ENCODE results near the gene SPINT4. TPM values are rescaled to one million over a fixed set of nuclear protein-coding genes. Genes with fewer than 3 reads are reported as not detected.

SPINT4 gene
- total and polyA plus RNA-seq, 2 donors, result not detected

GRCh38 chr20:45774945-45775344 lies 52.8 kb downstream of the SPINT4 start:
- H3K4me1 ChIP-seq (ENCODE audit: insufficient read depth), result peaks cover 2% of the 10 kb centered on the region

GRCh38 chr20:45775411-45775810 lies 53.3 kb downstream of the SPINT4 start:
- Histone ChIP-seq H3K4me1 (ENCODE audit: insufficient read depth) (peaks cover 2% of the 10 kb centered on the region), H3K36me3 (ENCODE audit: insufficient read depth) (no peaks in the 10 kb centered on the region), H3K4me3 (ENCODE audit: low read depth, low read length) (no peak overlapping the region), H3K27ac (ENCODE audit: low read depth) (peak overlapping the region; percentile 25)
- DNase-seq (ENCODE audit: extremely low spot score), result no peak
- 92% methylated on average over 6 of the region's 6 CpGs for WGBS

More at GRCh38 chr20:45774945-45775344, 52.8 kb downstream of the SPINT4 start:
- Histone ChIP-seq H3K27ac (ENCODE audit: low read depth) (no peak overlapping the region), H3K36me3 (ENCODE audit: insufficient read depth) (no peaks in the 10 kb centered on the region), H3K4me3 (ENCODE audit: low read depth, low read length) (no peak overlapping the region)
- 75% methylated on average over 2 of the region's 2 CpGs for WGBS
- no peak for DNase-seq (ENCODE audit: extremely low spot score)

Small RNAs within 50 kb of the gene (small RNA-seq; reads per million reads assigned to genes)
- gene MIR3617, result 0.15 reads per million
- gene SPINT5P, result not detected

Other genes starting within 250 kb of the SPINT4 start
- not detected for gene SPINT3, start 206.7 kb upstream of the SPINT4 start, total RNA-seq
- not detected for gene SPINT3, start 206.7 kb upstream of the SPINT4 start, polyA plus RNA-seq
- gene WFDC6, start 182.9 kb upstream of the SPINT4 start, total RNA-seq, result not detected
- gene WFDC6, start 182.9 kb upstream of the SPINT4 start, polyA plus RNA-seq, result not detected
- not detected for gene EPPIN, start 174.9 kb upstream of the SPINT4 start, total RNA-seq
- gene EPPIN, start 174.9 kb upstream of the SPINT4 start, polyA plus RNA-seq, result not detected
- not detected for gene WFDC8, start 143.1 kb upstream of the SPINT4 start, total RNA-seq
- not detected for gene WFDC8, start 143.1 kb upstream of the SPINT4 start, polyA plus RNA-seq
- not detected for gene WFDC10A, start 92.6 kb upstream of the SPINT4 start, total RNA-seq
- not detected for gene WFDC10A, start 92.6 kb upstream of the SPINT4 start, polyA plus RNA-seq
- gene WFDC9, start 91.1 kb upstream of the SPINT4 start, total RNA-seq, result not detected
- not detected for gene WFDC9, start 91.1 kb upstream of the SPINT4 start, polyA plus RNA-seq
- gene WFDC11, start 52.1 kb upstream of the SPINT4 start, total RNA-seq, result not detected
- not detected for gene WFDC11, start 52.1 kb upstream of the SPINT4 start, polyA plus RNA-seq
- 0.37 TPM for gene WFDC13, start 20.3 kb upstream of the SPINT4 start, total RNA-seq
- gene WFDC13, start 20.3 kb upstream of the SPINT4 start, polyA plus RNA-seq, result 0.14 TPM
- gene WFDC10B, start 17.3 kb upstream of the SPINT4 start, total RNA-seq, result not detected
- 6.9 TPM for gene WFDC10B, start 17.3 kb upstream of the SPINT4 start, polyA plus RNA-seq
- 0.90 TPM for gene WFDC3, start 69.5 kb downstream of the SPINT4 start, total RNA-seq
- gene WFDC3, start 69.5 kb downstream of the SPINT4 start, polyA plus RNA-seq, result 31.5 TPM
- 8.1 TPM for gene DNTTIP1, start 69.6 kb downstream of the SPINT4 start, total RNA-seq
- gene DNTTIP1, start 69.6 kb downstream of the SPINT4 start, polyA plus RNA-seq, result 67.0 TPM
- gene UBE2C, start 90.3 kb downstream of the SPINT4 start, total RNA-seq, result 15.6 TPM
- 2.2 TPM for gene UBE2C, start 90.3 kb downstream of the SPINT4 start, polyA plus RNA-seq
- gene TNNC2, start 105.0 kb downstream of the SPINT4 start, total RNA-seq, result 23.2 TPM
- gene TNNC2, start 105.0 kb downstream of the SPINT4 start, polyA plus RNA-seq, result 4.1 TPM
- 33.5 TPM for gene SNX21, start 111.5 kb downstream of the SPINT4 start, total RNA-seq
- 93.2 TPM for gene SNX21, start 111.5 kb downstream of the SPINT4 start, polyA plus RNA-seq
- 13.1 TPM for gene ACOT8, start 135.0 kb downstream of the SPINT4 start, total RNA-seq
- 29.5 TPM for gene ACOT8, start 135.0 kb downstream of the SPINT4 start, polyA plus RNA-seq
- 5.6 TPM for gene ZSWIM3, start 135.3 kb downstream of the SPINT4 start, total RNA-seq
- 2.7 TPM for gene ZSWIM3, start 135.3 kb downstream of the SPINT4 start, polyA plus RNA-seq
- gene ZSWIM1, start 158.9 kb downstream of the SPINT4 start, total RNA-seq, result 4.6 TPM
- gene ZSWIM1, start 158.9 kb downstream of the SPINT4 start, polyA plus RNA-seq, result 6.9 TPM
- 1.7 TPM for gene SPATA25, start 165.3 kb downstream of the SPINT4 start, total RNA-seq
- 3.8 TPM for gene SPATA25, start 165.3 kb downstream of the SPINT4 start, polyA plus RNA-seq
- gene NEURL2, start 168.9 kb downstream of the SPINT4 start, total RNA-seq, result 4.8 TPM
- 11.7 TPM for gene NEURL2, start 168.9 kb downstream of the SPINT4 start, polyA plus RNA-seq
- gene CTSA, start 169.0 kb downstream of the SPINT4 start, total RNA-seq, result 31.7 TPM
- 129 TPM for gene CTSA, start 169.0 kb downstream of the SPINT4 start, polyA plus RNA-seq
- 51.5 TPM for gene PLTP, start 189.8 kb downstream of the SPINT4 start, total RNA-seq
- gene PLTP, start 189.8 kb downstream of the SPINT4 start, polyA plus RNA-seq, result 221 TPM
- 11.5 TPM for gene PCIF1, start 212.3 kb downstream of the SPINT4 start, total RNA-seq
- gene PCIF1, start 212.3 kb downstream of the SPINT4 start, polyA plus RNA-seq, result 44.0 TPM
- 11.9 TPM for gene ZNF335, start 249.9 kb downstream of the SPINT4 start, total RNA-seq
- gene ZNF335, start 249.9 kb downstream of the SPINT4 start, polyA plus RNA-seq, result 12.4 TPM